Liver (tissue), 9 donors: Measurements from ENCODE around the gene HPD. TPM values are rescaled to one million over a fixed set of nuclear protein-coding genes. Genes with fewer than 3 reads are reported as not detected.

Experiments used
- DNase-seq: peaks from one replicate; pipeline ENCODE4 v3.0.0-alpha.2; 2017; ENCODE audit warnings: low spot score
- H3K27ac ChIP-seq, 2 donors: one replicate each; pipeline ENCODE4 v1.7.0; 2013; ENCODE audit warnings: inconsistent platforms in 2 of 2, low read length in 2 of 2, control low read depth in 1 of 2, low read depth in 1 of 2, mild to moderate bottlenecking in 1 of 2
- H3K27me3 ChIP-seq, 4 donors: one replicate each; pipeline versions ENCODE4 v1.6.1 to v1.7.0; 2013; ENCODE audit warnings: low read length in 3 of 4, inconsistent platforms in 1 of 4, mild to moderate bottlenecking in 1 of 4, moderate library complexity in 1 of 4; ENCODE audit not compliant: control insufficient read depth in 4 of 4, insufficient read depth in 4 of 4
- H3K36me3 ChIP-seq, 4 donors: one replicate each; pipeline versions ENCODE4 v1.6.1 to v1.7.0; 2013; ENCODE audit warnings: low read length in 3 of 4, mild to moderate bottlenecking in 3 of 4, low read depth in 1 of 4, moderate library complexity in 1 of 4; ENCODE audit not compliant: control insufficient read depth in 4 of 4, insufficient read depth in 3 of 4
- H3K4me1 ChIP-seq, 4 donors: one replicate each; pipeline versions ENCODE4 v1.6.1 to v1.7.0; 2013; ENCODE audit warnings: low read length in 3 of 4, mild to moderate bottlenecking in 3 of 4, moderate library complexity in 1 of 4; ENCODE audit not compliant: control insufficient read depth in 4 of 4, insufficient read depth in 4 of 4
- H3K4me3 ChIP-seq, 3 donors: one replicate each; pipeline versions ENCODE4 v1.6.1 to v1.7.0; 2013; ENCODE audit warnings: low read length in 3 of 3, control low read depth in 1 of 3, low read depth in 1 of 3, mild to moderate bottlenecking in 1 of 3
- H3K9ac ChIP-seq, 2 donors: one replicate each; pipeline ENCODE4 v1.7.0; 2013; ENCODE audit warnings: low read length in 2 of 2, mild to moderate bottlenecking in 2 of 2, moderate library complexity in 2 of 2, control low read depth in 1 of 2, low read depth in 1 of 2
- H3K9me3 ChIP-seq, 4 donors: one replicate each; pipeline versions ENCODE4 v1.6.1 to v1.7.0; 2013; ENCODE audit warnings: low read length in 3 of 4; ENCODE audit not compliant: control insufficient read depth in 4 of 4
- FOXA1 ChIP-seq: IDR thresholded peaks from 2 replicates; pipeline ENCODE4 v1.6.1; 2016; ENCODE audit warnings: antibody characterized with exemption
- GABPA ChIP-seq, 2 donors: IDR thresholded peaks in 1 of 2; conservative IDR thresholded peaks in 1 of 2; 2 replicates each; pipeline ENCODE4 v1.6.1; 2016; ENCODE audit warnings: antibody characterized with exemption in 2 of 2, mild to moderate bottlenecking in 1 of 2, moderate library complexity in 1 of 2
- HNF4A ChIP-seq, 2 donors: conservative IDR thresholded peaks; 2 replicates each; pipeline ENCODE4 v1.6.1; 2016; ENCODE audit warnings: antibody characterized with exemption in 2 of 2, mild to moderate bottlenecking in 2 of 2
- HNF4G ChIP-seq: IDR thresholded peaks from 2 replicates; pipeline ENCODE4 v1.6.1; 2016; ENCODE audit warnings: antibody characterized with exemption
- JUND ChIP-seq, 2 donors: IDR thresholded peaks; 2 replicates each; pipeline ENCODE4 v1.6.1; 2016; ENCODE audit warnings: antibody characterized with exemption in 2 of 2
- MAX ChIP-seq: IDR thresholded peaks from 2 replicates; pipeline ENCODE4 v1.6.1; 2016; ENCODE audit warnings: antibody characterized with exemption
- NR2F2 ChIP-seq: IDR thresholded peaks from 2 replicates; pipeline ENCODE4 v1.6.1; 2016; ENCODE audit warnings: antibody characterized with exemption
- RAD21 ChIP-seq, 2 donors: IDR thresholded peaks; 2 replicates each; pipeline ENCODE4 v1.6.1; 2016; ENCODE audit warnings: antibody characterized with exemption in 2 of 2, mild to moderate bottlenecking in 2 of 2
- RXRA ChIP-seq, 2 donors: IDR thresholded peaks; 2 replicates each; pipeline ENCODE4 v1.6.1; 2017 to 2018; ENCODE audit warnings: antibody characterized with exemption in 2 of 2, mild to moderate bottlenecking in 1 of 2
- SP1 ChIP-seq: IDR thresholded peaks from 2 replicates; pipeline ENCODE4 v1.6.1; 2018; ENCODE audit warnings: antibody characterized with exemption, mild to moderate bottlenecking
- TAF1 ChIP-seq: conservative IDR thresholded peaks from 2 replicates; pipeline ENCODE4 v1.6.1; 2016; ENCODE audit warnings: antibody characterized with exemption, mild to moderate bottlenecking
- YY1 ChIP-seq: IDR thresholded peaks from 2 replicates; pipeline ENCODE4 v1.6.1; 2016; ENCODE audit warnings: antibody characterized with exemption, mild to moderate bottlenecking
- ZBTB33 ChIP-seq: IDR thresholded peaks from 2 replicates; pipeline ENCODE4 v1.6.1; 2016; ENCODE audit warnings: antibody characterized with exemption
- WGBS: extraction: QIAGEN DNeasy Blood & Tissue Kit; methylation state at CpG from one replicate; pipeline ENCODE4 v1.1.7; 2013; 5-methylcytosine and 5-hydroxymethylcytosine counted together
- polyA plus RNA-seq, 2 donors: library from polyadenylated mRNA; stranded (reverse) in 1 of 2; unstranded in 1 of 2; fragments of 200-250 nt in 1 of 2; fragments of >200 nt in 1 of 2; fragmentation: Nextera tagmentation in 1 of 2; extraction: Ambion mirVana in 1 of 2; gene quantifications; one replicate each; pipeline versions ENCODE4 v1.2.1 to v1.2.3, GENCODE V29; 2013 to 2015
- total RNA-seq, 2 donors: library from RNA; depleted of rRNA; stranded (reverse); fragments of >200 nt; gene quantifications; one replicate each; pipeline ENCODE4 v1.2.3, GENCODE V29; 2014
- TF ChIP-seq, protein P1 (sequence below): IDR thresholded peaks from 2 replicates; pipeline ENCODE4 v1.6.1; 2016; ENCODE audit warnings: antibody characterized with exemption, mild to moderate bottlenecking
- TF ChIP-seq, protein P2 (sequence below): fragments of 150-350 bp; IDR thresholded peaks from 2 replicates; pipeline ENCODE4 v1.5.1; 2017; ENCODE audit warnings: improper control_type of control experiment, low read depth, low read length; ENCODE audit not compliant: missing input control
- donor health status: healthy.
- donor health status: healthy.
- donor health status: healthy.
- donor health status: healthy.
- donor health status: healthy.

The HPD gene
- total and polyA plus RNA-seq, 4 donors = 31.3 to 812 (median 509) TPM

- no peak for TF ChIP-seq HNF4A (conservative IDR thresholded peaks at IDR 0.05)
- no peak for TF ChIP-seq GABPA (IDR thresholded peaks at IDR 0.05 in 1 of 2, conservative IDR thresholded peaks at IDR 0.05 in 1 of 2)
- TF ChIP-seq NR2F2 = no peak
- TF ChIP-seq FOXA1 = no peak
- no peak for TF ChIP-seq HNF4G
- no peak for TF ChIP-seq SP1
- TF ChIP-seq TAF1 = no peak
- TF ChIP-seq RXRA (IDR thresholded peaks at IDR 0.05) = no peak
- no peak for TF ChIP-seq JUND (IDR thresholded peaks at IDR 0.05)
- TF ChIP-seq, protein P1, sequence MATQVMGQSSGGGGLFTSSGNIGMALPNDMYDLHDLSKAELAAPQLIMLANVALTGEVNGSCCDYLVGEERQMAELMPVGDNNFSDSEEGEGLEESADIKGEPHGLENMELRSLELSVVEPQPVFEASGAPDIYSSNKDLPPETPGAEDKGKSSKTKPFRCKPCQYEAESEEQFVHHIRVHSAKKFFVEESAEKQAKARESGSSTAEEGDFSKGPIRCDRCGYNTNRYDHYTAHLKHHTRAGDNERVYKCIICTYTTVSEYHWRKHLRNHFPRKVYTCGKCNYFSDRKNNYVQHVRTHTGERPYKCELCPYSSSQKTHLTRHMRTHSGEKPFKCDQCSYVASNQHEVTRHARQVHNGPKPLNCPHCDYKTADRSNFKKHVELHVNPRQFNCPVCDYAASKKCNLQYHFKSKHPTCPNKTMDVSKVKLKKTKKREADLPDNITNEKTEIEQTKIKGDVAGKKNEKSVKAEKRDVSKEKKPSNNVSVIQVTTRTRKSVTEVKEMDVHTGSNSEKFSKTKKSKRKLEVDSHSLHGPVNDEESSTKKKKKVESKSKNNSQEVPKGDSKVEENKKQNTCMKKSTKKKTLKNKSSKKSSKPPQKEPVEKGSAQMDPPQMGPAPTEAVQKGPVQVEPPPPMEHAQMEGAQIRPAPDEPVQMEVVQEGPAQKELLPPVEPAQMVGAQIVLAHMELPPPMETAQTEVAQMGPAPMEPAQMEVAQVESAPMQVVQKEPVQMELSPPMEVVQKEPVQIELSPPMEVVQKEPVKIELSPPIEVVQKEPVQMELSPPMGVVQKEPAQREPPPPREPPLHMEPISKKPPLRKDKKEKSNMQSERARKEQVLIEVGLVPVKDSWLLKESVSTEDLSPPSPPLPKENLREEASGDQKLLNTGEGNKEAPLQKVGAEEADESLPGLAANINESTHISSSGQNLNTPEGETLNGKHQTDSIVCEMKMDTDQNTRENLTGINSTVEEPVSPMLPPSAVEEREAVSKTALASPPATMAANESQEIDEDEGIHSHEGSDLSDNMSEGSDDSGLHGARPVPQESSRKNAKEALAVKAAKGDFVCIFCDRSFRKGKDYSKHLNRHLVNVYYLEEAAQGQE = no peak
- TF ChIP-seq ZBTB33 = no peak
- no peak for TF ChIP-seq MAX
- no peak for TF ChIP-seq RAD21 (IDR thresholded peaks at IDR 0.05)
- TF ChIP-seq YY1 = no peak
- Histone ChIP-seq H3K9ac (peak overlapping the region in 1 of 2 donors; percentile 16), H3K4me1 (peaks cover 0 to 4% (median 1%) of the 10 kb centered on the region in 4 donors), H3K36me3 (peaks cover 12 to 42% (median 32%) of the 10 kb centered on the region in 4 donors), H3K27me3 (no peaks in the 10 kb centered on the region), H3K9me3 (no peaks in the 10 kb centered on the region), H3K27ac (peak overlapping the region in 1 of 2 donors; percentile 35), H3K4me3 (peak overlapping the region; percentile 49 to 66 (median 51))
- 84% methylated on average over 24 of the region's 24 CpGs for WGBS
- DNase-seq = no peak
Measured at GRCh38 chr12:121839993-121840761, 18.5 kb downstream of the HPD start.

- H3K9me3 ChIP-seq = no peaks in the 10 kb centered on the region
- peaks cover 0 to 4% (median 1%) of the 10 kb centered on the region in 4 donors for H3K4me1 ChIP-seq
- no peaks in the 10 kb centered on the region for H3K27me3 ChIP-seq
- TF ChIP-seq RXRA (IDR thresholded peaks at IDR 0.05) (no peak), FOXA1 (no peak), MAX (peak; percentile 15), RAD21 (IDR thresholded peaks at IDR 0.05) (peak in 1 of 2 donors; percentile 37), SP1 (peak; percentile 68), YY1 (peak; percentile 73)
- TF ChIP-seq, protein P2, sequence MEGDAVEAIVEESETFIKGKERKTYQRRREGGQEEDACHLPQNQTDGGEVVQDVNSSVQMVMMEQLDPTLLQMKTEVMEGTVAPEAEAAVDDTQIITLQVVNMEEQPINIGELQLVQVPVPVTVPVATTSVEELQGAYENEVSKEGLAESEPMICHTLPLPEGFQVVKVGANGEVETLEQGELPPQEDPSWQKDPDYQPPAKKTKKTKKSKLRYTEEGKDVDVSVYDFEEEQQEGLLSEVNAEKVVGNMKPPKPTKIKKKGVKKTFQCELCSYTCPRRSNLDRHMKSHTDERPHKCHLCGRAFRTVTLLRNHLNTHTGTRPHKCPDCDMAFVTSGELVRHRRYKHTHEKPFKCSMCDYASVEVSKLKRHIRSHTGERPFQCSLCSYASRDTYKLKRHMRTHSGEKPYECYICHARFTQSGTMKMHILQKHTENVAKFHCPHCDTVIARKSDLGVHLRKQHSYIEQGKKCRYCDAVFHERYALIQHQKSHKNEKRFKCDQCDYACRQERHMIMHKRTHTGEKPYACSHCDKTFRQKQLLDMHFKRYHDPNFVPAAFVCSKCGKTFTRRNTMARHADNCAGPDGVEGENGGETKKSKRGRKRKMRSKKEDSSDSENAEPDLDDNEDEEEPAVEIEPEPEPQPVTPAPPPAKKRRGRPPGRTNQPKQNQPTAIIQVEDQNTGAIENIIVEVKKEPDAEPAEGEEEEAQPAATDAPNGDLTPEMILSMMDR = peak; percentile 22
- peaks cover 12 to 41% (median 31%) of the 10 kb centered on the region in 4 donors for H3K36me3 ChIP-seq
- peak; percentile 100 for DNase-seq
- peak overlapping the region; percentile 5 to 35 for H3K27ac ChIP-seq
- H3K9ac ChIP-seq = peak overlapping the region in 1 of 2 donors; percentile 16
- 39% methylated on average over 53 of the region's 53 CpGs for WGBS
- peak overlapping the region; percentile 49 to 66 (median 51) for H3K4me3 ChIP-seq
Measured at GRCh38 chr12:121839106-121839992, 19.3 kb downstream of the HPD start.
